ENCODE results near the gene ELFN1. TPM values are rescaled to one million over a fixed set of nuclear protein-coding genes. Genes with fewer than 3 reads are reported as not detected.

Gene ELFN1
- total RNA-seq, 1 experiment from 2014 or later, result 22.2 TPM

DNA sequence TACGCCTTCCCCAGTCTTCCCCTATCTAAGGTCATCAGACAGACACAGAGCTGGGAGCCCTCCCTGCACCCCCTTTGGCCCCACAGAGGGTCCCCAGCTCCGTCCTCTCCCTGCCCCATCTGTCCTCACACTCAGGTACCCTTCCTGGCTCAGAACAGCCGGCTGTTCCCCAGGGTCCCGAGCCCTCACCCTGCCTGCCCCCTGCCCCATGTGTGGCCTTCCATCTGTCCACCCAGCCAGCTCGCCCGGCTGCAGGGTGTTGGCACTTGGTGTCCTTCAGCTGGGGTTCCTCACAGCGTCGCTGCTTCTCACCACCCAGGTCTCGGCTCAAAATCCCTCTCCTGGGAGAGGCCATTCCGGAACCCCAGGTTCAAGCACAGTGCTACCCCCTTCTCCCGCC is 28.9 kb upstream of the ELFN1 start:
- in situ Hi-C loops (cut with HindIII; ENCODE audit: low sequenced_read_pairs), result no loop called here
- no peak for DNase-seq (ENCODE audit: low spot score)

DNA sequence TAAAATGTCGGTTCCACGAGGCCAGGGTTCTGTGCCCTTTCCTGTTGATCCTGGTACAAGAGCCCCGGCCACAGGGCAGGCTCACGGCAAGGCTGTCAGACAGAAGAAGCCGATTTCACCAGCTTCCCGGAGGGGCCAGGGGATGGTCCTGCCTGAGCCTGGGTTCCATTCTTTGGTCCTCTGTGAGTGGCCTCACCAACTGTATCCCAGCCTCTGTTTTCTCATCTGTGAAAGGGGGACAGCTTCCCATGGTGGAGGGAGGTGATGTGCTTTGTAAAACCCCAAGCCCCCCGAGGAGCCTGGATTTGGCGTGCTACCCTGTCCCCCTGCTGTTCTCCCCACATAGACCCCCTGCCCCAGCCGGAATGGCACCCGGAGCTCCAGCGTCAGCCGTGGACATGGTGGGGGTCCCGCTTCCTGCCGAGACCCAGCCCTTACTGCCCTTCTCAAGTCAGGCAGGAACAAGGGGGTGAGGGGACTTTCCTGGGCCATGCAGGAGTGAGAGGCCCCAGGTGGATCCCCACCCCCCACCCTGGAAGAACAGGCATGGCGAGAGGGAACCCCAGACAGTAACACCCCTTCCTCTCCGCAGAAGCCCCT is 28.3 kb upstream of the ELFN1 start:
- in situ Hi-C loops (cut with HindIII; ENCODE audit: low sequenced_read_pairs), result no loop called here
- DNase-seq (ENCODE audit: low spot score), result no peak

GRCh38 chr7:1642291-1642731 is 27.8 kb upstream of the ELFN1 start:
- DNase-seq (ENCODE audit: low spot score), result no peak
- in situ Hi-C loops (cut with HindIII; ENCODE audit: low sequenced_read_pairs), result no loop called here

- in situ Hi-C loops (cut with HindIII; ENCODE audit: low sequenced_read_pairs), result no loop called here
- no peak for DNase-seq (ENCODE audit: low spot score)
Observed at GRCh38 chr7:1643270-1644092, 26.6 kb upstream of the ELFN1 start.

DNA sequence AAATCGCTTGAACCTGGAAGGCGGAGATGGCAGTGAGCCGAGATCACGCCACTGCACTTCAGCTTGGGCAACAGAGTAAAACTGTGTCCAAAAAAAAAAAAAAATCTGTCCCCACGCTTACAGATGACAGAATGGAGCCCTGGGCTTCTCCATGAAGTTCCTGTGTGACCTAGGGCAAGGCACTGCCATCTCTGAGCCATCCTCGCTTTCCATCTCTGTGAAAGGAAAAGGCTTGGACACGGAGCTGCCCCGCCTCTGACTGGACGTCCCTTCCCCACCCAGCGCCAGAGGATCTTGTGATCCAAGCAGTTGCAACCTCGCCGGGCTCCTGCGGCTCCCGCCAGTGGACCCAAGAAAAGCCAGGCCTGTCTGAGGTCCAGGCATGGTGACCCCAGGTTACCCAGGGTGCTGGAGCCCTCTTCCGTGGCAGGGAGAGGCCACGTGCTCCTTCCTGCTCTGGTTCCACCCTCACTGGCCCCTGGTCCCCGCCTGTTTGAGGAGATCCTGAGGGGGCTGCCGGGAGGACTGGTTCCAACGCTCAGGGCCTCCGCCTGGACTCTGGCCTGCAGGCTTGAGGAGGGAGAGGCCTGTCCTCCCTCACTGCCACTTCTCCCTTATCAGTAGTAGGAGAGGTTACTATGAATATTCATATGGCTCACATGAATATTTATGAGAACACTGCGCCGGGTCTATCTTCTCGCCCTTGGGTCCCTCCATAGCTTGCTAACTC is 25.6 kb upstream of the ELFN1 start:
- in situ Hi-C loops (cut with HindIII; ENCODE audit: low sequenced_read_pairs), result no loop called here
- no peak for DNase-seq (ENCODE audit: low spot score)

GRCh38 chr7:1645071-1645409 is 25.0 kb upstream of the ELFN1 start:
- DNase-seq (ENCODE audit: low spot score), result no peak
- in situ Hi-C loops (cut with HindIII; ENCODE audit: low sequenced_read_pairs), result no loop called here

- DNase-seq (ENCODE audit: low spot score), result no peak
- in situ Hi-C loops (cut with HindIII; ENCODE audit: low sequenced_read_pairs), result no loop called here
Observed at GRCh38 chr7:1645476-1645875, 24.6 kb upstream of the ELFN1 start.

DNA sequence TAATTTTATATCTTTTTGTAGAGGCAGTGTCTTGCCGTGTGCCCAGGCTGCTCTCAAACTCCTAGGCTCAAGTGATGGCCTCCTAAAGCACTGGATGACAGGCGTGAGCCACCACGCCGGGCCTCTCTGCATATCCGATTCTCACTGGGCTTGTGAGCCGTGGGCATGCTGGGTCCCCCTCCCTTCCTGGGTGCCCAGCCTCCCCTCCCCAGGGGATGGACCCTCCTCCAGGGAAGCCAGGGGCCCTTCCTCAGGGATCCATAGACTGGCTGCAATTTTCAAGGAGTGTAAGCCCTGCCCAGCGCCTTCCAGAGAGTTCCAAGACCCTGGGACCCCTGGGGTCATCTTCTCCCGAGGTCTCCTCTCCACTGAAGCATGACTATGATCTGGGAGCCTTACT is 23.7 kb upstream of the ELFN1 start:
- DNase-seq (ENCODE audit: low spot score), result no peak
- in situ Hi-C loops (cut with HindIII; ENCODE audit: low sequenced_read_pairs), result no loop called here

DNA sequence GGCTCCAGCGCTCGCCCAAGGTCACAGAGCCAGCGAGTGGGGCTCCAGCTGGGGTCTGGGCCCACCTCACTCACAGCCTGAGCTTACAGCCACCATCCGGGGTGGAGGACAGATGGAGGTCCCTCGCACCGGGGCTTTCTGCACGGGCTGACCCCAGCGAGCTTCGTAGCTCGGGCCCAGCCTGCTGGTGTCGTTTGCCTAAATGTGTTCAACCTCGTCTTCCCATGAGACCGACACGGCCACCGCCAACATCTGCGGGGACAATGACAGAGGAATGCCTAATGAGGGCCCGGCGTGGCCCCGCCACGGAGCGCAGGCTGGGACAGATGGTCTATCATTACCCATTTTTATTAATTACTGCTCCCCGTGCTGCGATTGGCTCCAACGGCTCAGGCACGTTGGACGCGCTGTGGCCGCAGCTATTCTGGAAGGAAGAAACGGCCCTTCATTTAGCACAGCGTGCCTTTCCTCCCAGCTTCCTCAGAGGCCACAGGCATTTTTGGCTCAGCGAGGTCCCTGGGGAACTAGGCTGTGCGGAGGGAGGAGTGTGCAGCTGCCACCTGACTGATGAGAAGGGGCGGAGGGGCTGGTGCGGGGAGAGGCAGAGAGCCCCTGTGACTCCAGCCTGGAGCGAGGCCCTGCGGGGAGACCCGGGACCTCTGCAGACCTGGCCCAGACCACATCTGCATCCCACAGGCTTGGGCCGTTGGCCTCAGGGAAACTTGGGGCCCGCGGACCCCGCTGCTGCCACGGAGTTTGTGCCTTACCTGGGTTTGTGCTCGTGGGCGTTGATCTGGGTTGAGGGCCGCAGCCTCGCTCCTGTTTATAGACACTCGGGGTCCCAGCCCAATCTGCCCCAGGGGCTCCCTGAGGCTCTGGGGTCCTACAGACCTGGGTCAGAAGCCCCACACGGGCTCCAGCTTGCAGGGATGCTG is 22.9 kb upstream of the ELFN1 start:
- in situ Hi-C loops (cut with HindIII; ENCODE audit: low sequenced_read_pairs), result no loop called here
- peak; percentile 36 for DNase-seq (ENCODE audit: low spot score)

GRCh38 chr7:1647961-1648672 is 22.0 kb upstream of the ELFN1 start:
- in situ Hi-C loops (cut with HindIII; ENCODE audit: low sequenced_read_pairs), result no loop called here

DNA sequence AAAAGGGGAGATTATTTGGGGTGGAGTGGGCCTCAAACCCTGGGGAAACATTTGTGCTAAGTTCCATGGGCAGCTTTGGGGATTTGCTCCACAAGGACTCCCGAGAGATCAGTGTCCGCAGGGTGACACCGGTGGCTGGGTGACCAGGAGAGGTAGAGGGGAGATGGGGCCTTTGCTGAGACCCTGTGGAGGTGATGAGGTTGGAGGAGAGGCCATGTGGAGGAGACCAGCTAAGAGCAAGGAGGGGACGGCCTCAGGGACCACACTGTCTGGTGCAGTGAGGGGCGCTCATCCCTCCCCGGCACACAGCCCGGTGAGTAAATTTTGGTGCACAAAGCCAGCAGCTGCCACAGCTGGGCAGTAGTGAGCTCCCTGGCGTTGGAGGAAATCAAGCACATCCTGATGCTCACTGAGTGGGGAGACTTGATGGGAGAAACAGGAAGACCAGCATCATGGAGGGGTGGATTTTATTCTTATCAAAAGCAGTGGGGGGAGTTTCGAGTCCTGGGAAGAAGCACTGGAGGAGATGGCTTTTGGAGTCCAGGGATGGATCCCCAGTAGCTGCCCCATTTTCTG is 20.2 kb upstream of the ELFN1 start:
- in situ Hi-C loops (cut with HindIII; ENCODE audit: low sequenced_read_pairs), result no loop called here
- DNase-seq (ENCODE audit: low spot score), result no peak

More at GRCh38 chr7:1647961-1648672, 22.0 kb upstream of the ELFN1 start:
- peak; percentile 73 for DNase-seq (ENCODE audit: low spot score)

- in situ Hi-C loops (cut with HindIII; ENCODE audit: low sequenced_read_pairs), result no loop called here
- DNase-seq (ENCODE audit: low spot score), result no peak
Observed at GRCh38 chr7:1650363-1651030, 19.6 kb upstream of the ELFN1 start.

DNA sequence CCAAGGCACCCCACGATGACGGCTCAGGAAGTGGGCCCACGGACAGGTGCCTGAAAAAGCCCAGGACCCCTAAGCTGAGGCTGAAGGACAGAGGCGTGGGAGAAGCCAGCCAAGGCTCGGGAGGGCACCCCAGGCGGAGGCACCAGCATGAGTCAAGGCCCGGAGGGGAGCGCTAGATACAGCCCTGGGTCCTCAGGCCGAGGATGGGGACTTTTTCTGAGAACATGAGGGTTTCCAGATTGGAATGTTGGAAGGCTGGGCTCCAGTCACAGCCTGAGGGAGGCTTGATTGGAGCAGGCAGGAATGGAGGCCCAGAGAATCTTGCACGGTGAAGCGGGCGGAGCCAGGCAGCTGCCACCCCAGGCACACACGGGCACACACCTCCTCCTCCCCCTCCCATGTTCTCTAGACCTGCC is 19.0 kb upstream of the ELFN1 start:
- in situ Hi-C loops (cut with HindIII; ENCODE audit: low sequenced_read_pairs), result no loop called here
- DNase-seq (ENCODE audit: low spot score), result no peak

DNA sequence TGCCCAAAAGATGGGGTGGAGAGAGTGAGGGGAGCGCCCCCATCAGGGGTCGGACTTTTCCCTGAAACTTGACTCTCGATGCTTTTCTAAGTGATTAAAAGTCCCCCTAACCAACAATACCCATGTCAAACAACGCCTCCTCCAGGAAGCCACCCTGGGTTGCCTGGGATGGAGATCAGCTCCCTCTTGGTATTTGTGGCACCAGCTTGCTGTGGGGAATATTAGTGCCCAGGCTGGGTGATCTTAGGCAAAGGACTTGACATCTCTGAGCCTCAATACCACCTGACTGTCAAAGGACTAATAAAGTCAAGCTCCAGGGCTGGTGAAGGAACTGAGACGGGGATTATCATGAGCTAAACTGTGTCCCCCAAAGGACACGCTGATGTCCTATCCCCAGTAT is 18.2 kb upstream of the ELFN1 start:
- in situ Hi-C loops (cut with HindIII; ENCODE audit: low sequenced_read_pairs), result no loop called here
- no peak for DNase-seq (ENCODE audit: low spot score)

DNA sequence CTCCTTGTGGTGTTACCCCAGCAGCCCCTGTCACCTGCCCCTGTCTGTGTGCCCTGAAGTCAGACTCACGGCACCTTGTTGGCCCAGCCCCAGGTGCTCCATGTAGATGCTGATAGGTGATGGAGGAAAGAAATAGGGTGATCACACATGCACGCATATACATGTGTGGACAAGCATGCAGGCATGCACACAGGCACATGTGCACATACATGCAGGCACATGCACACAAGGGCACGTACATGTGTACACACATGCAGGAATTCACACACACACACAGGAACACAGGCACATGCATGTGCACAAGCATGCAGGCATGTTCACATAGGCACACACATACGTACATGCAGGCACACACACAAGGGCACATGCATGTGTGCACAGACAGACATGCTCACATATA is 16.6 kb upstream of the ELFN1 start:
- in situ Hi-C loops (cut with HindIII; ENCODE audit: low sequenced_read_pairs), result no loop called here
- DNase-seq (ENCODE audit: low spot score), result no peak

DNA sequence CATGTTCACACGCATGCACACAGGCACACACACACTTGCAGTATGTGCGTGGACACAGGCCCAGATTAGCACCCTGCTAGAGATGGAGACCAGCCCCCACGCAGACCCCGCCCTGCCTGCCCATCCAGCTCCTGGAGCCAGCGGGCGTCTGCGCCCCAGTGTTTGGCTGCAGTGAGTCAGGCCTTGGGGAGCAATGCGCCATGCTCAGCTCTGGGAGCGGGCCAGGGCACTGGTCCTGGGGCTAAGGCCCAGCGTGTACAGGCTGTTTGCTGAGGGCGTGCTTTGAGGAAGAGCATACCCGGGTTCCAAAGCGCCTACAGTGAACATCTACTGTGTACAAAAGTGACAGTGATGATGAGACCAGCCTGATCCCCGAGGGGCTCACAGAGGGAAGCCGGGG is 16.0 kb upstream of the ELFN1 start:
- no peak for DNase-seq (ENCODE audit: low spot score)
- in situ Hi-C loops (cut with HindIII; ENCODE audit: low sequenced_read_pairs), result no loop called here

- DNase-seq (ENCODE audit: low spot score), result no peak
Observed at GRCh38 chr7:1654738-1655475, 15.2 kb upstream of the ELFN1 start.

More at GRCh38 chr7:1654738-1655475, 15.2 kb upstream of the ELFN1 start:
- in situ Hi-C loops (cut with HindIII; ENCODE audit: low sequenced_read_pairs), result no loop called here
